ENCODE data around the gene TOP1. TPM values are rescaled to one million over a fixed set of nuclear protein-coding genes. Genes with fewer than 3 reads are reported as not detected.
A peak's percentile ranks its signal among the peaks of the same experiment; 100 is the strongest.

TOP1 gene
- total RNA-seq, 2 experiments from 2014 or later = 37.6 to 41.7 TPM

DNA sequence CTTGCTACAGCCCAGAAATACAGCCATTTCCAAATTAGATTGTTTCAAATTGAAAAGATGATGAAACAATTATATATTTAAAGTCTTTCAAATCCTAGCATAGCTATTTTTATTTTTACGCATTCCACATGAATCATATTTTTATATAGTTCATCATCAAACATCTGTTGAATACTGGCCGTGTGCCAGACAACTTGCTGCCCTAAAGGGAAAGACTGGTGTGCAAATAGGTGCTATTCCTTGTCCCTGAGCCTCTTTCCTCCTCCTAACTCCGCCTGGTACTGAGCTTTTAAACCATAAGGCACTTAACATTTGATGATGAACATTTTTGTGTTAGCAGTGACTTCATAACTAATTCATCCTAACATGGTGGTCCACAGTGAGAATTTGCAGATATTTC is 90.0 kb downstream of the TOP1 start:
- Histone ChIP-seq H3K4me1 (ENCODE audit: insufficient read depth, low read length) (peaks cover 5% of the 10 kb centered on the region), H3K4me3 (ENCODE audit: low read length) (no peak overlapping the region), H3K27me3 (ENCODE audit: control insufficient read depth in 1 of 2, insufficient read depth in 2 of 2, low read length in 2 of 2) (no peaks in the 10 kb centered on the region), H3K9me3 (ENCODE audit: control insufficient read depth in 1 of 2, insufficient read depth in 1 of 2, low read length in 2 of 2) (no peaks in the 10 kb centered on the region), H3K27ac (ENCODE audit: low read depth in 1 of 2, low read length in 2 of 2) (no peak overlapping the region), H3K36me3 (ENCODE audit: insufficient read depth, low read length) (peaks cover 93% of the 10 kb centered on the region)
- H3K27me3 Mint-ChIP-seq = no peaks in the 10 kb centered on the region
- ATAC-seq (ENCODE audit: poor library complexity) (no peak), DNase-seq (no peak)
- H3K36me3 Mint-ChIP-seq (ENCODE audit: low read depth) = peaks cover 97% of the 10 kb centered on the region
- H3K4me3 Mint-ChIP-seq = no peak overlapping the region
- POLR2A ChIA-PET = interaction anchor here (0.6 kb wide), 1 partner anchor 212 kb away, joined by 3 read pairs; no protein-coding TSS in a partner anchor
- CTCF ChIA-PET = interaction anchor here (1.1 kb wide), 1 partner anchor 17 kb away, joined by 3 read pairs; no protein-coding TSS in a partner anchor
- intact Hi-C loops (cut with DNase I, micrococcal nuclease) = no loop called here
- H3K9me3 Mint-ChIP-seq = no peaks in the 10 kb centered on the region
- no peak overlapping the region for H3K27ac Mint-ChIP-seq
- TF ChIP-seq, protein P1, sequence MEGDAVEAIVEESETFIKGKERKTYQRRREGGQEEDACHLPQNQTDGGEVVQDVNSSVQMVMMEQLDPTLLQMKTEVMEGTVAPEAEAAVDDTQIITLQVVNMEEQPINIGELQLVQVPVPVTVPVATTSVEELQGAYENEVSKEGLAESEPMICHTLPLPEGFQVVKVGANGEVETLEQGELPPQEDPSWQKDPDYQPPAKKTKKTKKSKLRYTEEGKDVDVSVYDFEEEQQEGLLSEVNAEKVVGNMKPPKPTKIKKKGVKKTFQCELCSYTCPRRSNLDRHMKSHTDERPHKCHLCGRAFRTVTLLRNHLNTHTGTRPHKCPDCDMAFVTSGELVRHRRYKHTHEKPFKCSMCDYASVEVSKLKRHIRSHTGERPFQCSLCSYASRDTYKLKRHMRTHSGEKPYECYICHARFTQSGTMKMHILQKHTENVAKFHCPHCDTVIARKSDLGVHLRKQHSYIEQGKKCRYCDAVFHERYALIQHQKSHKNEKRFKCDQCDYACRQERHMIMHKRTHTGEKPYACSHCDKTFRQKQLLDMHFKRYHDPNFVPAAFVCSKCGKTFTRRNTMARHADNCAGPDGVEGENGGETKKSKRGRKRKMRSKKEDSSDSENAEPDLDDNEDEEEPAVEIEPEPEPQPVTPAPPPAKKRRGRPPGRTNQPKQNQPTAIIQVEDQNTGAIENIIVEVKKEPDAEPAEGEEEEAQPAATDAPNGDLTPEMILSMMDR (IDR thresholded peaks at IDR 0.05) = no peak
- peaks cover 7% of the 10 kb centered on the region for H3K4me1 Mint-ChIP-seq (ENCODE audit: low read depth)

DNA sequence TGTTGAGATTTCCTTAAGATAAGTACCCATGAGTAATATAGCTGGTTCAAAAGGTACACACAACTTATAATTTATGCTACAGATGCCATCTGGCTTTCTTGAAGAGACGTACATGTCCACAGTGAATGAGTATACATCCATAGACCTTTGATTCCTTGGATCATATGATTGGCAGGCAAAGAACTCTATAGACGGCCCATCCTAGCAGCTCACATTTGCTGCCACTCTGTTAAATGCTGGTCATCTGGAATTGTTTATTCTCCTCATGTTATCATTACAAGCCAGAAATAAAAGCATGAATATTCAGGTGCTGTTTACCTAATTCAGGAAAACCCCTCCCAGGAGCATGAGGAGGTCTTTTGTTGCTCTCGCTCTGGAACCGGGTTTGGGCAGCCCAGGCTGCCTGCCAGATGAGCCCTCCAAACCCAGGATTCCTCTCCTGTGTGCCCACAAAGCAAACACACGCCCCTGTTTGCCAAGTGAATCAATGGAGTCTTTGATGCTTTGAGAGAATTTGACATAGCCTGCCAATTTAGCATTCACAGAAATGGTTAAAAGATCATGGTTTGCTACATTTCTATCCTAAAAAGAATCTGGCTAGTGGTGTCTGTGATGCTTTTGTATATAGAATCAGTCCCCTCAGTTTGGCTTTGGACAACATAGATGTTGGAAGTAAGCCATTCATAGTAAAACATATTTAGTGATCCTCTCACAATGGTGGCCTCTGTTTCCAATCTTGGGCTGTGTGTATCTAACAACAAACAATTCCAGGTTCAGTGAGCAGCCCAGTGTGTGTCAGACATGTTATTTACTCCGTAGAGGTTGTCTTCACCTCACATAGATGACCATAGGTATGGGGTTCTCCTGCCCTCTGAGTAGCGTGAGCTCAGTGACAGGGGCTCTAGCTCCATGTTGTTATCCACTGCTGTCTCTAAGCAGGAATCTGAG is 91.3 kb downstream of the TOP1 start:
- H3K36me3 ChIP-seq (ENCODE audit: insufficient read depth, low read length) = peaks cover 88% of the 10 kb centered on the region
- CTCF ChIA-PET = interaction anchor here (1.1 kb wide), 1 partner anchor 16 kb away, joined by 3 read pairs; no protein-coding TSS in a partner anchor
- H3K27ac Mint-ChIP-seq = peak overlapping the region; percentile 22
- no peak overlapping the region for H3K4me3 Mint-ChIP-seq
- peaks cover 95% of the 10 kb centered on the region for H3K36me3 Mint-ChIP-seq (ENCODE audit: low read depth)
- TF ChIP-seq, protein P1 (IDR thresholded peaks at IDR 0.05) = no peak
- DNase-seq (no peak), ATAC-seq (ENCODE audit: poor library complexity) (no peak)
- no peaks in the 10 kb centered on the region for H3K27me3 ChIP-seq (ENCODE audit: control insufficient read depth in 1 of 2, insufficient read depth in 2 of 2, low read length in 2 of 2)
- POLR2A ChIA-PET = no interaction called here
- intact Hi-C loops (cut with DNase I, micrococcal nuclease) = no loop called here
- H3K4me1 Mint-ChIP-seq (ENCODE audit: low read depth) = peaks cover 7% of the 10 kb centered on the region
- H3K4me3 ChIP-seq (ENCODE audit: low read length) = no peak overlapping the region
- peaks cover 5% of the 10 kb centered on the region for H3K4me1 ChIP-seq (ENCODE audit: insufficient read depth, low read length)
- no peaks in the 10 kb centered on the region for H3K9me3 ChIP-seq (ENCODE audit: control insufficient read depth in 1 of 2, insufficient read depth in 1 of 2, low read length in 2 of 2)
- no peaks in the 10 kb centered on the region for H3K9me3 Mint-ChIP-seq
- H3K27me3 Mint-ChIP-seq = no peaks in the 10 kb centered on the region
- H3K27ac ChIP-seq (ENCODE audit: low read depth in 1 of 2, low read length in 2 of 2) = no peak overlapping the region

DNA sequence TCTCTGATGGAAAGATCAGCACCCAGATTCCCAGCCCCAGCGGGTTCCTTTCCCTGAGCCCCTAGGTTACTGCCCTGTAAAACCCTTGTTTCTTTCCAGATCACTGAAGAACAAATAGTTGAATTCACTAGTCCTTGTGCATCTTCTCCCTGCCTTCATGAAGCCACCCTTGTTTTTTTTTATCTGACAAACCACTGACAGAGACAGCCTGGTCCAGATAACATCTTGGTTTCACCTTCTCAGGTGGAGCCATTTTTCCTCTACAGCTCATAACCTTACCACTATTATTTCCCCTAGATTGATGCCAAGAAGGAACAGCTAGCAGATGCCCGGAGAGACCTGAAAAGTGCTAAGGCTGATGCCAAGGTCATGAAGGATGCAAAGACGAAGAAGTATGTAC is 92.8 kb downstream of the TOP1 start:
- intact Hi-C loops (cut with DNase I, micrococcal nuclease) = no loop called here
- no peak for DNase-seq
- Histone ChIP-seq H3K9me3 (ENCODE audit: control insufficient read depth in 1 of 2, insufficient read depth in 1 of 2, low read length in 2 of 2) (no peaks in the 10 kb centered on the region), H3K27ac (ENCODE audit: low read depth in 1 of 2, low read length in 2 of 2) (no peak overlapping the region), H3K27me3 (ENCODE audit: control insufficient read depth in 1 of 2, insufficient read depth in 2 of 2, low read length in 2 of 2) (no peaks in the 10 kb centered on the region), H3K36me3 (ENCODE audit: insufficient read depth, low read length) (peaks cover 85% of the 10 kb centered on the region), H3K4me1 (ENCODE audit: insufficient read depth, low read length) (peaks cover 5% of the 10 kb centered on the region), H3K4me3 (ENCODE audit: low read length) (no peak overlapping the region)
- Mint-ChIP-seq H3K9me3 (no peaks in the 10 kb centered on the region), H3K4me1 (ENCODE audit: low read depth) (peaks cover 7% of the 10 kb centered on the region), H3K27me3 (no peaks in the 10 kb centered on the region), H3K36me3 (ENCODE audit: low read depth) (peaks cover 95% of the 10 kb centered on the region), H3K4me3 (no peak overlapping the region), H3K27ac (peak overlapping the region; percentile 22)
- CTCF ChIA-PET = interaction anchor here (1.1 to 1.3 kb wide), 3 partner anchors 17 to 133 kb away, joined by 3 to 7 read pairs (median 4); no protein-coding TSS in a partner anchor
- ATAC-seq (ENCODE audit: poor library complexity) = no peak
- TF ChIP-seq, protein P1 (IDR thresholded peaks at IDR 0.05) = no peak
- POLR2A ChIA-PET = interaction anchor here (1.2 kb wide), 1 partner anchor 15 kb away, joined by 4 read pairs; no protein-coding TSS in a partner anchor
